GM12878 (cell line): ENCODE results near the gene AKAP13. TPM values are rescaled to one million over a fixed set of nuclear protein-coding genes. Genes with fewer than 3 reads are reported as not detected.

ENCODE experiments used
- ATAC-seq: fragments of 200-7000 bp; cut with Tn5 transposase; 3 replicates; pipeline ENCODE4 v1.9.1; 2020; ENCODE audit warnings: mild to moderate bottlenecking, moderate library complexity
- BruUV-seq: library from RNA; stranded (reverse); fragments of 400-500 nt; replicated peaks from 2 replicates; lab custom pipeline; 2021; lab: Mats Ljungman, UMichigan
- CTCF ChIA-PET: fragments of 300-600 bp; sonication (Branson Sonifier 250); formaldehyde crosslinking; extraction: SDS; loops from one replicate; lab custom pipeline; 2021; ENCODE audit warnings: inconsistent platforms; lab: Yijun Ruan, JAX
- POLR2A ChIA-PET: fragments of 350-600 bp; formaldehyde crosslinking; extraction: SDS; loops from one replicate; lab custom pipeline; 2021; ENCODE audit warnings: inconsistent platforms; lab: Charles Lee
- RAD21 ChIA-PET: fragments of 300-600 bp; sonication (Branson Sonifier 250); formaldehyde crosslinking; loops from one replicate; lab custom pipeline; 2023; ENCODE audit warnings: antibody characterized with exemption; ENCODE audit not compliant: unreplicated experiment; lab: Charles Lee
- SMC1A ChIA-PET: fragments of 300-600 bp; sonication (Branson Sonifier 250); formaldehyde crosslinking; loops from one replicate; lab custom pipeline; 2023; ENCODE audit not compliant: unreplicated experiment, uncharacterized antibody; lab: Charles Lee
- DNase-seq: peaks from one replicate; pipeline ENCODE4 v3.0.0-alpha.2; 2011; ENCODE audit warnings: low read depth, low spot score
- FAIRE-seq: peaks from 3 replicates; lab custom pipeline; 2011; peaks lifted over from hg19 to GRCh38; lab: Jason Lieb, UNC
- H2AFZ ChIP-seq: 2 replicates; pipeline ENCODE4 v1.6.0; 2011; ENCODE audit warnings: low read depth, low read length, control low read depth; ENCODE audit not compliant: control insufficient read depth
- H3K27ac ChIP-seq: 2 replicates; pipeline ENCODE4 v1.5.1; 2011; ENCODE audit warnings: control low read depth; ENCODE audit not compliant: control insufficient read depth, insufficient read depth
- H3K27me3 ChIP-seq, 2 experiments: replicated peaks in 1 of 2; 2 replicates each; pipeline versions ENCODE4 v1.6.0 to v1.6.1; 2011; ENCODE audit warnings: low read length in 1 of 2; ENCODE audit not compliant: control insufficient read depth in 2 of 2, insufficient read depth in 2 of 2
- H3K36me3 ChIP-seq, 2 experiments: 2 replicates each; pipeline ENCODE4 v1.5.1; 2011; ENCODE audit warnings: low read length in 1 of 2; ENCODE audit not compliant: control insufficient read depth in 2 of 2, insufficient read depth in 2 of 2
- H3K4me1 ChIP-seq: 2 replicates; pipeline ENCODE4 v1.6.1; 2011; ENCODE audit warnings: mild to moderate bottlenecking, low read length, moderate library complexity, mixed read lengths; ENCODE audit not compliant: control insufficient read depth, insufficient read depth
- H3K4me2 ChIP-seq: 2 replicates; pipeline ENCODE4 v1.6.0; 2011; ENCODE audit warnings: control low read depth; ENCODE audit not compliant: control insufficient read depth, insufficient read depth
- H3K4me3 ChIP-seq: fragments of 200-600 bp; sonication (generic); 2 replicates; pipeline ENCODE4 v1.5.1; 2016
- H3K79me2 ChIP-seq: 2 replicates; pipeline ENCODE4 v1.6.0; 2011; ENCODE audit warnings: low read length; ENCODE audit not compliant: control insufficient read depth, insufficient read depth
- H3K9ac ChIP-seq: 2 replicates; pipeline ENCODE4 v1.8.0; 2011; ENCODE audit warnings: low read length, control low read depth, mixed read lengths; ENCODE audit not compliant: control insufficient read depth, insufficient read depth
- H3K9me3 ChIP-seq: replicated peaks from 3 replicates; pipeline ENCODE4 v1.5.1; 2011; ENCODE audit warnings: mild to moderate bottlenecking, low read length; ENCODE audit not compliant: control insufficient read depth, insufficient read depth
- H4K20me1 ChIP-seq: 2 replicates; pipeline ENCODE4 v1.6.0; 2011; ENCODE audit not compliant: control insufficient read depth, insufficient read depth
- BRCA1 ChIP-seq: IDR thresholded peaks from 2 replicates; pipeline ENCODE4 v1.6.1; 2011; ENCODE audit warnings: low read depth, low read length, improper control_type of control experiment
- ETV6 ChIP-seq, 2 experiments: fragments of 450-650 bp in 1 of 2; IDR thresholded peaks in 1 of 2; conservative IDR thresholded peaks in 1 of 2; 2 replicates each; pipeline ENCODE4 v1.6.1; 2014; ENCODE audit warnings: antibody characterized with exemption in 1 of 2, borderline replicate concordance in 1 of 2, low read depth in 1 of 2, mild to moderate bottlenecking in 1 of 2, moderate library complexity in 1 of 2
- IRF3 ChIP-seq: fragments of 450-650 bp; IDR thresholded peaks from 2 replicates; pipeline ENCODE4 v1.6.1; 2014; ENCODE audit warnings: mild to moderate bottlenecking
- NBN ChIP-seq: fragments of 450-650 bp; IDR thresholded peaks from 2 replicates; pipeline ENCODE4 v1.6.1; 2016
- NR2F1 ChIP-seq: fragments of 450-650 bp; conservative IDR thresholded peaks from 2 replicates; pipeline ENCODE4 v1.6.1; 2017; ENCODE audit warnings: mild to moderate bottlenecking
- SIX5 ChIP-seq: IDR thresholded peaks from 2 replicates; pipeline ENCODE4 v1.6.1; 2011; ENCODE audit warnings: mild to moderate bottlenecking, low read depth, low read length, moderate library complexity; ENCODE audit not compliant: severe bottlenecking
- SKIL ChIP-seq: fragments of 450-650 bp; IDR thresholded peaks from 2 replicates; pipeline ENCODE4 v1.6.1; 2017; ENCODE audit warnings: mild to moderate bottlenecking, low read depth, inconsistent platforms; ENCODE audit not compliant: poor library complexity, severe bottlenecking
- USF2 ChIP-seq: IDR thresholded peaks from 2 replicates; pipeline ENCODE4 v1.6.1; 2011; ENCODE audit warnings: low read depth, low read length, improper control_type of control experiment, borderline replicate concordance
- ZNF592 ChIP-seq: fragments of 450-650 bp; IDR thresholded peaks from 2 replicates; pipeline ENCODE4 v1.6.1; 2017; ENCODE audit warnings: mild to moderate bottlenecking, moderate library complexity
- WGBS: methylation state at CpG from one replicate; pipeline ENCODE4 v1.1.6; 2016; ENCODE audit warnings: low lambda C conversion rate; ENCODE audit not compliant: insufficient replicate concordance, insufficient coverage; ENCODE audit errors: missing lambda C conversion rate; 5-methylcytosine and 5-hydroxymethylcytosine counted together
- in situ Hi-C: fragments of 300-500 bp; cut with MboI; formaldehyde crosslinking; loops from 9 replicates; pipeline ENCODE4 v1.14.3; 2018; ENCODE audit warnings: mixed read lengths
- intact Hi-C: fragments of 100-400 bp; cut with micrococcal nuclease; formaldehyde crosslinking; loops from one replicate; pipeline ENCODE4 v1.14.2; 2022; ENCODE audit not compliant: unreplicated experiment
- polyA plus RNA-seq, 11 experiments: library from polyadenylated mRNA; depleted of rRNA in 4 of 11; unstranded in 6 of 11; stranded (reverse) in 5 of 11; fragments of >200 nt; fragmentation: Nextera tagmentation in 4 of 11; fragmentation: Illumina TruSeq in 1 of 11; extraction: Ambion mirVana in 4 of 11; extraction: Trizol in 1 of 11; gene quantifications; 1 replicate in 1 of 11; 2 replicates in 10 of 11; pipeline versions ENCODE4 v1.2.1 to v1.2.3, GENCODE V29; 2011 to 2016; ENCODE audit warnings: inconsistent platforms in 2 of 11, missing spikeins in 2 of 11, low read depth in 1 of 11
- total RNA-seq, 4 experiments: library from RNA; depleted of rRNA in 3 of 4; stranded (reverse); fragments of >200 nt in 3 of 4; fragmentation: Illumina TruSeq in 1 of 4; extraction: Trizol in 1 of 4; gene quantifications; 2 replicates each; pipeline versions ENCODE4 v1.2.1 to v1.2.3, GENCODE V29; 2013 to 2021

AKAP13 gene
- total and polyA plus RNA-seq, 10 of the 15 experiments (the other 5 are each of a cell fraction or from before 2014, with no cell fraction given) = 14.4 to 74.9 (median 55.1) TPM

GRCh38 chr15:85761635-85762034 lies 381.2 kb downstream of the AKAP13 start:
- Histone ChIP-seq H3K4me1 (no peaks in the 10 kb centered on the region), H3K27me3 (no peaks in the 10 kb centered on the region), H3K27ac (no peak overlapping the region), H3K79me2 (no peaks in the 10 kb centered on the region), H3K36me3 (no peaks in the 10 kb centered on the region), H3K9me3 (no peaks in the 10 kb centered on the region), H2AFZ (no peak overlapping the region), H3K4me2 (no peak overlapping the region), H3K4me3 (no peak overlapping the region), H3K9ac (no peak overlapping the region), H4K20me1 (no peaks in the 10 kb centered on the region)
- FAIRE-seq (no peak), ATAC-seq (no peak), DNase-seq (no peak)
- POLR2A ChIA-PET = no interaction called here
- in situ Hi-C loops = no loop called here
- TF ChIP-seq BRCA1 = no peak
- TF ChIP-seq USF2 = no peak
- no peak for TF ChIP-seq SIX5
- no peak for TF ChIP-seq SKIL
- TF ChIP-seq ETV6 (conservative IDR thresholded peaks at IDR 0.05 in 1 of 2, IDR thresholded peaks at IDR 0.05 in 1 of 2; ENCODE audit: borderline replicate concordance in 1 of 2, low read depth in 1 of 2) = no peak
- no peak for TF ChIP-seq IRF3
- TF ChIP-seq ZNF592 = no peak
- TF ChIP-seq NBN = no peak
- no peak for TF ChIP-seq NR2F1
- intact Hi-C loops = no loop called here
- 87% methylated on average over 9 of the region's 9 CpGs for WGBS
- RAD21 ChIA-PET = no interaction called here
- SMC1A ChIA-PET = no interaction called here
- no TSS peak for BruUV-seq
- CTCF ChIA-PET = interaction anchor here (1.0 kb wide), 1 partner anchor 32 kb away, joined by 3 read pairs; no protein-coding TSS in a partner anchor
